Transverse colon (tissue), 4 donors: ENCODE measurements around the gene GPLD1. TPM values are rescaled to one million over a fixed set of nuclear protein-coding genes. Genes with fewer than 3 reads are reported as not detected.

ENCODE experiments used
- DNase-seq: peaks from one replicate; pipeline ENCODE4 v3.0.0-alpha.2; 2019
- H3K27ac ChIP-seq, 4 donors: fragments of 200-600 bp; sonication (generic); 2 replicates each; pipeline ENCODE4 v1.5.1; 2016 to 2018; ENCODE audit warnings: inconsistent platforms in 4 of 4
- H3K27me3 ChIP-seq: fragments of 200-600 bp; sonication (generic); 2 replicates; pipeline ENCODE4 v1.5.1; 2017; ENCODE audit warnings: inconsistent platforms
- H3K36me3 ChIP-seq, 4 donors: fragments of 200-600 bp; sonication (generic); 2 replicates each; pipeline ENCODE4 v1.5.1; 2017 to 2019; ENCODE audit warnings: inconsistent platforms in 4 of 4
- H3K4me1 ChIP-seq, 4 donors: fragments of 200-600 bp; sonication (generic); 2 replicates each; pipeline ENCODE4 v1.5.1; 2017 to 2020; ENCODE audit warnings: inconsistent platforms in 4 of 4
- H3K4me3 ChIP-seq, 4 donors: fragments of 200-600 bp; sonication (generic); 1 replicate in 1 of 4; 2 replicates in 3 of 4; pipeline versions ENCODE4 v1.5.1 to v1.6.1; 2017 to 2019; ENCODE audit warnings: inconsistent platforms in 4 of 4
- H3K9me3 ChIP-seq, 2 donors: fragments of 200-600 bp; sonication (generic); 2 replicates each; pipeline ENCODE4 v1.5.1; 2017 to 2019; ENCODE audit warnings: inconsistent platforms in 2 of 2
- CTCF ChIP-seq, 5 experiments: fragments of 200-600 bp in 3 of 5; fragments of 450-650 bp in 2 of 5; sonication (generic) in 3 of 5; IDR thresholded peaks; 1 replicate in 2 of 5; 2 replicates in 3 of 5; pipeline ENCODE4 v1.5.1; 2016 to 2017; ENCODE audit warnings: antibody characterized with exemption in 5 of 5, inconsistent platforms in 3 of 5, mild to moderate bottlenecking in 2 of 5, moderate library complexity in 1 of 5
- EP300 ChIP-seq: sonication (generic); formaldehyde crosslinking; IDR thresholded peaks from one replicate; pipeline ENCODE4 v1.6.1; 2017; ENCODE audit warnings: antibody characterized with exemption, low read depth
- POLR2A ChIP-seq: fragments of 450-650 bp; IDR thresholded peaks from one replicate; pipeline ENCODE4 v1.6.1; 2016; ENCODE audit warnings: antibody characterized with exemption, mild to moderate bottlenecking, moderate library complexity
- POLR2AphosphoS5 ChIP-seq, 3 donors: sonication (generic); formaldehyde crosslinking; IDR thresholded peaks; one replicate each; pipeline ENCODE4 v1.6.1; 2016; ENCODE audit warnings: antibody characterized with exemption in 3 of 3
- WGBS, 2 donors: methylation state at CpG; one replicate each; pipeline ENCODE4 v1.1.5; 2018; ENCODE audit warnings: low coverage in 1 of 2; 5-methylcytosine and 5-hydroxymethylcytosine counted together
- in situ Hi-C, 4 donors: fragments of 200-750 bp; cut with MboI; loops; one replicate each; pipeline versions ENCODE4 v1.15.0 to v1.15.1; 2017; ENCODE audit warnings: low sequenced_read_pairs in 3 of 4, low pct_ligation_motif_present in 1 of 4, low pct_unique_long_range_greater_than_20kb in 1 of 4
- intact Hi-C: fragments of 100-400 bp; cut with DNase I; formaldehyde crosslinking; loops from one replicate; pipeline ENCODE4 v1.15.1; 2023; ENCODE audit warnings: low total_unique reads
- total RNA-seq, 4 donors: library from RNA; depleted of rRNA; stranded (reverse); fragments of >200 nt; gene quantifications; one replicate each; pipeline ENCODE4 v1.1.0, GENCODE V29; 2016

The GPLD1 gene
- total RNA-seq, 4 donors from 2014 or later, result 0.96 to 5.2 (median 1.4) TPM

- H3K4me3 ChIP-seq, result no peak overlapping the region
- H3K27me3 ChIP-seq, result no peaks in the 10 kb centered on the region
- no peaks in the 10 kb centered on the region for H3K36me3 ChIP-seq
- WGBS, 2 donors, result 91 to 100% methylated on average over 2 to 9 of the region's 9 CpGs
- no peaks in the 10 kb centered on the region for H3K9me3 ChIP-seq
- no peak overlapping the region for H3K27ac ChIP-seq
- no peak for DNase-seq
- in situ Hi-C loops, result no loop called here
- intact Hi-C loops, result no loop called here
- H3K4me1 ChIP-seq, result no peaks in the 10 kb centered on the region
- TF ChIP-seq CTCF (IDR thresholded peaks at IDR 0.05) (no peak), POLR2A (no peak), EP300 (no peak), POLR2AphosphoS5 (IDR thresholded peaks at IDR 0.05) (no peak)
Observed at GRCh38 chr6:24480705-24481104, 8.7 kb downstream of the GPLD1 start.

GRCh38 chr6:24478903-24479302, 10.5 kb downstream of the GPLD1 start:
- TF ChIP-seq POLR2AphosphoS5 (IDR thresholded peaks at IDR 0.05) (no peak), POLR2A (no peak), CTCF (IDR thresholded peaks at IDR 0.05) (no peak), EP300 (no peak)
- intact Hi-C loops (no loop called here), in situ Hi-C loops (no loop called here)
- Histone ChIP-seq H3K36me3 (no peaks in the 10 kb centered on the region), H3K27ac (no peak overlapping the region), H3K27me3 (no peaks in the 10 kb centered on the region), H3K4me3 (no peak overlapping the region), H3K9me3 (no peaks in the 10 kb centered on the region), H3K4me1 (no peaks in the 10 kb centered on the region)
- no peak for DNase-seq
- 69 to 76% methylated on average over 2 to 4 of the region's 4 CpGs for WGBS, 2 donors

GRCh38 chr6:24477070-24477469, 12.3 kb downstream of the GPLD1 start:
- TF ChIP-seq POLR2A (no peak), EP300 (no peak), CTCF (IDR thresholded peaks at IDR 0.05) (no peak), POLR2AphosphoS5 (IDR thresholded peaks at IDR 0.05) (no peak)
- 88 to 100% methylated on average over 1 of the region's 1 CpG for WGBS, 2 donors

GRCh38 chr6:24476631-24477030, 12.7 kb downstream of the GPLD1 start:
- in situ Hi-C loops, result no loop called here
- WGBS, 2 donors, result 94 to 98% methylated on average over 5 to 6 of the region's 6 CpGs
- no peak for TF ChIP-seq CTCF (IDR thresholded peaks at IDR 0.05)
- TF ChIP-seq EP300, result no peak
- no peak for TF ChIP-seq POLR2AphosphoS5 (IDR thresholded peaks at IDR 0.05)
- no peak for TF ChIP-seq POLR2A

More at GRCh38 chr6:24477070-24477469, 12.3 kb downstream of the GPLD1 start:
- in situ Hi-C loops, result no loop called here
- H3K9me3 ChIP-seq, result no peaks in the 10 kb centered on the region
- no peak overlapping the region for H3K27ac ChIP-seq
- no peaks in the 10 kb centered on the region for H3K27me3 ChIP-seq
- no peak for DNase-seq
- intact Hi-C loops, result no loop called here
- no peaks in the 10 kb centered on the region for H3K36me3 ChIP-seq
- no peak overlapping the region for H3K4me3 ChIP-seq
- no peaks in the 10 kb centered on the region for H3K4me1 ChIP-seq

More at GRCh38 chr6:24476631-24477030, 12.7 kb downstream of the GPLD1 start:
- intact Hi-C loops, result no loop called here
- Histone ChIP-seq H3K27ac (no peak overlapping the region), H3K4me1 (no peaks in the 10 kb centered on the region), H3K27me3 (no peaks in the 10 kb centered on the region), H3K9me3 (no peaks in the 10 kb centered on the region), H3K36me3 (no peaks in the 10 kb centered on the region), H3K4me3 (no peak overlapping the region)
- DNase-seq, result no peak
